Effector memory CD4-positive, alpha-beta T cell (primary cell): ENCODE data around the gene RNASEH1.

ENCODE experiments used
- DNase-seq, 3 donors: peaks; one replicate each; pipeline ENCODE4 v3.0.0-alpha.2; 2020
- H3K27ac ChIP-seq: 2 replicates; pipeline ENCODE4 v1.7.0; 2013; ENCODE audit warnings: mild to moderate bottlenecking, low read length, moderate library complexity; ENCODE audit not compliant: insufficient read depth, poor library complexity, severe bottlenecking
- H3K27me3 ChIP-seq: replicated peaks from 2 replicates; pipeline ENCODE4 v1.7.0; 2013; ENCODE audit warnings: mild to moderate bottlenecking, low read length; ENCODE audit not compliant: insufficient read depth, control insufficient read depth, poor library complexity, severe bottlenecking
- H3K36me3 ChIP-seq: 2 replicates; pipeline ENCODE4 v1.7.0; 2013; ENCODE audit warnings: mild to moderate bottlenecking, low read length, moderate library complexity; ENCODE audit not compliant: control insufficient read depth, insufficient read depth
- H3K4me1 ChIP-seq: 2 replicates; pipeline ENCODE4 v1.7.0; 2013; ENCODE audit warnings: low read length, mild to moderate bottlenecking; ENCODE audit not compliant: control insufficient read depth, insufficient read depth, poor library complexity, severe bottlenecking
- H3K4me3 ChIP-seq: 2 replicates; pipeline ENCODE4 v1.7.0; 2013; ENCODE audit warnings: low read length, low read depth, mild to moderate bottlenecking; ENCODE audit not compliant: insufficient read depth, poor library complexity, severe bottlenecking
- H3K9me3 ChIP-seq: 2 replicates; pipeline ENCODE4 v1.7.0; 2013; ENCODE audit warnings: mild to moderate bottlenecking, low read length, moderate library complexity; ENCODE audit not compliant: control insufficient read depth

Gene RNASEH1

GRCh38 chr2:3557639-3558204 lies 411 bp downstream of the RNASEH1 start:
- Histone ChIP-seq H3K9me3 (no peaks in the 10 kb centered on the region), H3K36me3 (peaks cover 32% of the 10 kb centered on the region), H3K4me3 (peak overlapping the region; percentile 91), H3K27me3 (no peaks in the 10 kb centered on the region), H3K27ac (peak overlapping the region; percentile 91), H3K4me1 (peaks cover 9% of the 10 kb centered on the region)
- no peak for DNase-seq

GRCh38 chr2:3553946-3554345 lies 4.2 kb downstream of the RNASEH1 start:
- Histone ChIP-seq H3K27me3 (no peaks in the 10 kb centered on the region), H3K36me3 (peaks cover 66% of the 10 kb centered on the region), H3K4me1 (peaks cover 9% of the 10 kb centered on the region), H3K4me3 (no peak overlapping the region), H3K27ac (no peak overlapping the region), H3K9me3 (no peaks in the 10 kb centered on the region)
- DNase-seq = no peak

GRCh38 chr2:3547915-3548314 lies 10.2 kb downstream of the RNASEH1 start:
- Histone ChIP-seq H3K4me1 (no peaks in the 10 kb centered on the region), H3K9me3 (no peaks in the 10 kb centered on the region), H3K36me3 (peaks cover 86% of the 10 kb centered on the region), H3K4me3 (no peak overlapping the region), H3K27me3 (no peaks in the 10 kb centered on the region), H3K27ac (no peak overlapping the region)
- DNase-seq = no peak

GRCh38 chr2:3545788-3546478 lies 12.2 kb downstream of the RNASEH1 start:
- peaks cover 85% of the 10 kb centered on the region for H3K36me3 ChIP-seq
- H3K4me3 ChIP-seq = no peak overlapping the region
- no peaks in the 10 kb centered on the region for H3K9me3 ChIP-seq
- no peak overlapping the region for H3K27ac ChIP-seq
- H3K4me1 ChIP-seq = no peaks in the 10 kb centered on the region
- H3K27me3 ChIP-seq = no peaks in the 10 kb centered on the region
- no peak for DNase-seq

- peaks cover 66% of the 10 kb centered on the region for H3K36me3 ChIP-seq
- H3K27ac ChIP-seq = no peak overlapping the region
- H3K27me3 ChIP-seq = no peaks in the 10 kb centered on the region
- H3K4me1 ChIP-seq = no peaks in the 10 kb centered on the region
- no peak overlapping the region for H3K4me3 ChIP-seq
- DNase-seq = no peak
- no peaks in the 10 kb centered on the region for H3K9me3 ChIP-seq
Observed at GRCh38 chr2:3543023-3543683, 15.0 kb downstream of the RNASEH1 start.

GRCh38 chr2:3542107-3542506 lies 16.0 kb downstream of the RNASEH1 start:
- no peaks in the 10 kb centered on the region for H3K9me3 ChIP-seq
- no peak overlapping the region for H3K27ac ChIP-seq
- no peaks in the 10 kb centered on the region for H3K27me3 ChIP-seq
- H3K4me3 ChIP-seq = no peak overlapping the region
- H3K4me1 ChIP-seq = no peaks in the 10 kb centered on the region
- no peak for DNase-seq
- H3K36me3 ChIP-seq = peaks cover 59% of the 10 kb centered on the region

GRCh38 chr2:3539836-3540235 lies 18.3 kb downstream of the RNASEH1 start:
- Histone ChIP-seq H3K36me3 (peaks cover 42% of the 10 kb centered on the region), H3K4me1 (no peaks in the 10 kb centered on the region), H3K27me3 (no peaks in the 10 kb centered on the region), H3K4me3 (no peak overlapping the region), H3K27ac (no peak overlapping the region), H3K9me3 (no peaks in the 10 kb centered on the region)
- DNase-seq = no peak

GRCh38 chr2:3536682-3537632 lies 21.2 kb downstream of the RNASEH1 start:
- Histone ChIP-seq H3K4me3 (no peak overlapping the region), H3K27me3 (no peaks in the 10 kb centered on the region)
- DNase-seq = no peak

GRCh38 chr2:3535794-3536681 lies 22.1 kb downstream of the RNASEH1 start:
- Histone ChIP-seq H3K4me3 (no peak overlapping the region), H3K36me3 (peaks cover 9% of the 10 kb centered on the region), H3K27ac (no peak overlapping the region), H3K4me1 (no peaks in the 10 kb centered on the region), H3K9me3 (no peaks in the 10 kb centered on the region), H3K27me3 (no peaks in the 10 kb centered on the region)
- DNase-seq = no peak

More at GRCh38 chr2:3536682-3537632, 21.2 kb downstream of the RNASEH1 start:
- H3K4me1 ChIP-seq = no peaks in the 10 kb centered on the region
- H3K36me3 ChIP-seq = peaks cover 15% of the 10 kb centered on the region
- no peaks in the 10 kb centered on the region for H3K9me3 ChIP-seq
- no peak overlapping the region for H3K27ac ChIP-seq
